ENCODE data around the gene NAA25.
"Not testable (repeated sequence)": the region's sequence is repeated elsewhere in the genome, so short reads cannot be mapped to it uniquely, and the experiment has no call there.

The NAA25 gene

DNA sequence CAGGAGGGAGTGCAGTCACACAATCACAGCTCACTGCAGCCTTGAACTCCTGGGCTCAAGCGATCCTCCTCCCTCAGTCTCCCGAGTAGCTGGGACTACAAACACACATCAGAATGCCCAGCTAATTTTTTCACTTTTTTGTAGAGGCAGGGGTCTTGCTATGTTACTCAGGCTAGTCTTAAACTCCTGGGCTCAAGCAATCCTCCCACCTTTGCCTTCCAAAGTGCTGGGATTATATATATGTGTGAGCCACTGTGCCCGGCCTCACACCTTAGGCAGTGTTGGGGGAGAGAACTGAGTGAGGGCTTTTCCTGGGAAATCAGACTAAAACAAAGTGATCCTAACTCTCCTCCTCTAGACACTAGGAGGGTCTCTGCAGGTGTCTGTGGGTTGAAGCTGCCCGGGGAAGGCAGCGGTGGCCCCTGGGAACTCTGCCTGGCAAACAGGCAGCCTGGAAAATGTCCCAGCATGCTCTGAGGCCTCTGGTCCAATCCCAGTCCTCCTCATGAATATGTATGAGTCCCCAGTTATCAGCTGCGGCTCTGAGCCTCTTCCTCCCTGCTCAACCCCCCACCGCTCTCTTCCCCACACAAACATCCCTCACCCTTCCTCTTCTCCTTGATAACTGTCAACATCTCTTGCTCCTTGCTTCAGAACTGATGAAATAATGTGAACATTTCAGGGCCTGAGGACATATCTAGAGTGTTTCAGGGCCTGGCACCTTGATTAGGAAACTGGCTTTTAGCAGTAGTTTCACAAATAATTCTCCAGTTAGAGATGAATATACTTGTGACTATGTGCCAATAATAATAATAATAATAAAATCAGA lies 7.9 kb upstream of the NAA25 start:
- DNase-seq, result peak; percentile 15 to 61

DNA sequence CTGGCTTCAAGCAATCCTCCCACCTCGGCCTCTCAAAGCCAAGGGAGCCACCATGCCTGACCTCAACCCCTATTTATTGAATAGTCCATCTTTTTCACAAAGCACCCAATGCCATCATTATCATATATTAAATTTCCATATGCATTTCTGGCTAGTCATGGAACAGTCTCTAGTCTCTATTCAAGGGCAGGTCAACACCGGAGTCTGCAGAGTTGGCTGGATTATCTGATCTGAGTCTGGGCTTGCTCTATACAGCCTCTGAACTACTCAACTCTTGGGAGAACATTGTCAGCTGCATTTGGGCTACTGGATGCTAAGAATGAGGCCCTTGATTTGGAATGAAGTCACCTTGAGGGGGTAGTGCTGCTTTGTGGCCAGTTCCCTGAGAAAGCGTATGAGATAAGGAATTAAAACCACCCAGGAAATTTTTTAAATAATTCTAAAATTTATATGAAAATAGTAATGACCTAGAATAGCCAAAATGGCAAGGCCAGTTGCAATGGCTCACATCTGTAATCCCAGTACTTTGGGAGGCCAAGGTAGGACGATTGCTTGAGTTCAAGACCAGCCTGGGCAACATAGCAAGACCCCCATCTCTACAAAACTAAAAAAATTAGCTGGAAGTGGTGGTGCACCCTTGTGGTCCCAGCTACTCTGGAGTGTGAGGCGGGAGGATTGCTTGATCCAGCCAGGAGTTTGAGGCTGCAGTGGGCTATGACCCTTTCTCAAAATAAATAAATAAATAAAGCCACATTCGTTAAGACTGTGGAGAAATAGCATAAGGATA lies 6.9 kb upstream of the NAA25 start:
- peak in 1 of 2 experiments; percentile 30 for DNase-seq

DNA sequence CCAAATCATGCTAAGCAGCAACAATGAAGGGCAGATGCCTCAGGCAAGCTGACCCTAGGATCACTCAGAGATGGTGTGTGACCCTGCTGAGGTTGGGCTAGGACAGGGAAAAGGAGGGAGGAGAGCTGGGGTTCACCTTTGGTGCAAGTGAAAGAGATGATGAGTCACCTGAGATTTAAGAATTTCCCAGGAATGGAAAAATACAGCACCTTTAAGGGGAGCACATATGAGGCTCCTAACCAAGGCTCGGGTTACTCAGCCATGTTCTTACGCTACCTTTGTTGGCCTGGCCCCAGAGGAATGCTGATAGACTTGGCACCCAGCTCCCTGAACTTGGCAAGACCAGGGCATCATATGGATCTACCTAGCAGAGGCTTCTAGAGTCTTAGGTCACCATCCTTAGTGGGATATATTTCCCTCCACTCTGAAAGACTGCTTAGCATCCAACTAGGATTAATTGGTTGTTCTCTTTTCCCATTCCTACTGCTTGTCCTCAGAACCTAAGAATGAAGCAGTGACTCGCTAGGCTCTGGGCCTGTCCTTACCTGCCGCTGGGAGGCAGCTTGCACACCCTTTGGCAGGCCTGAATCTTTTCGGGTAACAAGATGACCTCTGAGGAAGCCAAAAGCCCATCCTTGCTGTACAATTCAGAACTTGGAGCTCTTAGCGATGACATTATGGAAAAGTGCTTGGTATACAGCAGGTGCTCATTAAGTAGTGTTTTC lies 4.0 kb upstream of the NAA25 start:
- no peak for DNase-seq

DNA sequence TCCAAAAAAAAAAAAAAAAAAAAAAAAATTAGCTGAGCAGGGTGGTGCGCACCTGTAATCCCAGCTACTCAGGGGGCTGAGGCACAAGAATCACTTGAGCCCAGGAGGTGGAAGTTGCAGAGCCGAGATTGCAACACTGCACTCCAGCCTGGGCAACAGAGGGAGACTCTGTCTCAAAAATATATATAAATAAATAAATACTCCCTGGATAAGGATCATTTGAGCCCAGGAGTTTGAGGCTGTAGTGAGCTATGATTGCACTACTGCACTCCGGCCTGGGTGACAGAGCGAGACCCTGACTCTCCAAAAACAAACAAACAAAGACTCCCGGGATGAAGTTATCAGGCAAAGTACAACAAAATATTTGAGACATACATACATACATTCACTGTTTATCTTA lies 3.3 kb upstream of the NAA25 start:
- DNase-seq, result peak in 1 of 2 experiments; percentile 10

DNA sequence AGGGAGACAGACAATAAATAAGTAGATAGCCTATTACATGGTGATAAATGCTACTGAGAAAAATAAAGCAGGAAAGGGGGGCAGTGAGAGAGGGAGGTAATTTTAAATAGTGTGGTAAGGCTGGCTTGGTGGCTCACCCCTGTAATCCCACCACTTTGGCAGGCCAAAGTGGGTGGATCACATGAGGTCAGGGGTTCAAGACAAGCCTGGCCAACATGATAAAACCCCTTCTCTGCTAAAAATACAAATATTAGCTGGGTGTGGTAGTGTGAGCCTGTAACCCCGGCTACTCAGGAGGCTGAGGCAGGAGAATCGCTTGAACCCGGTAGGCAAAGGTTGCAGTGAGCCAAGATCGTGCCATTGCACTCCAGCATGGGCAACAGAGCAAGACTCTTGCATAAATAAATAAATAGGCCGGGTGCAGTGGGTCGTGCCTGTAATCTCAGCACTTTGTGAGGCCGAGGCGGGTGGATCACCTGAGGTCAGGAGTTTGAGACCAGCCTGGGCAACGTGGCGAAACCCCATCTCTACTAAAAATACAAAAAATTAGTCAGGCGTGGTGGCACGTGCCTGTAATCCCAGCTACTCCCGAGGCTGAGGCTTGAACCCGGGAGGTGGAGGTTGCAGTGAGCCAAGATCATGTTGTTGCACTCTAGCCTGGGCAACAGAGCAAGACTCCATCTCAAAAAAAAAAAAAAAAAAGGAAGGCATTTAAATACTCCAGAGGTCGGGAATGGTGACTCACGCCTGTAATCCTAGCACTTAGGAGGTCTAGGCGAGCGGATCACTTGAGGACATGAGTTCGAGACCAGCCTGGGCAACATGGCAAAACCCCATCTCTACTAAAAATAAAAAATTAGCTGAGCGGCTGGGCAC lies 2.4 kb upstream of the NAA25 start:
- not testable (repeated sequence) for DNase-seq

DNA sequence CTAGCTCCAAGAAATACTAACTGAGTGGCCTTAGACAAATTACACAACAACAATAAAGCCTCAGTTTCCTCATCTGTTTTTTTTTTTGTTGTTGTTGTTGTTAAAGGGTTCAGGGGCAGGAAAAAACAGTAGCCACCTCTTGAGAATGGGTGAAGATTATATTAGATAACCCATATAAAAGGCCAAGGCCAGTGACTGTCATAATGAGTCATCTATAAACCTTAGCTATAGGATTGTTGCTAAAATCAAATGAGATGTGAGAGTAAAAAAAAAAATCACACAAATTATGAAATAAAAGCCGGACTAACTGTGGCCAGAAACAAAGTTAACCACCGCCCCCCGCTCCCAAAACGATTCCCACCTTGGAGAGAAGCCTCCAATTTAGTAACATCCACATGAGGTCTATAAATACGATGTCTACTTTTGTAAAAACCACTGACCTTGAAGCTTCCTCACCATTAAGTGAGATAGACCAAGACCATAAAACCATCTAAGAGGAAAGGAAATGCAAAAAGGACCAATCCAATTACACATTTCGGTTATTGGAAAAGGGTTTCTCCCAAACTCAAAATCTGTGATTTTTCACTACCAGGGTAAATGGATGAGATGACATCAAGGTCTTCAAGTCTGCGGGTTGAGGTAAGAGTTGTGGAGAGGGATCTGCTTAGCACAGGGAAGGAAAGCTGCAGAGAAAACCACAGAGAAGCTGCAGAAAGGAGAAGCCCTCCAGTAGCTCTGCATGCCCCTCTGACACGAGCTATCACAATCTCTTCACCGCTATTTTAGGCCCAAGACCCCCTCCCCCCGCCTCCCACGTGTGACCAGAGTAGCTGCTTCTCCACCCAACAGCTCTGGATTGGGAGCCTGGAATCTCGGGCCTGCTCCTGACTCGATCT lies 1.0 kb downstream of the NAA25 start:
- DNase-seq, result peak in 1 of 2 experiments; percentile 34

DNA sequence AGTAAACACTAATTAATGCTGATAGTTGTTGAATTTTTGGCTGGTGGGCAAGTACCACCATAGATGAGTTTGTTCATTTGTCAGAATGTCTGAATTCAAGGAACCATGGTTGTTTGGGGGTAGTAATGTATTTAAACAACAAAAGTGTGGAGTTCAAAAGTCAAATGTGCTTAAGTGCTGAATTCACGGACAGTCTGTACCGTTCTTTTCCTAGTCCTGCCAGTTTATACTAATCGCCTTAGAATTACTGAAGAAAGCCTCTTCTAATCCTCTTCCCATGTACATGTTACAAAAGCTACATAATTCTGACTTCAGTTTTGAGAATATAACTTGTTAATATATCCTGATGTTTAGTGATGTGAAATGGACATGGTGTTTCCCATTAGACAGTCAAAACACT lies 2.7 kb downstream of the NAA25 start:
- DNase-seq, result no peak

DNA sequence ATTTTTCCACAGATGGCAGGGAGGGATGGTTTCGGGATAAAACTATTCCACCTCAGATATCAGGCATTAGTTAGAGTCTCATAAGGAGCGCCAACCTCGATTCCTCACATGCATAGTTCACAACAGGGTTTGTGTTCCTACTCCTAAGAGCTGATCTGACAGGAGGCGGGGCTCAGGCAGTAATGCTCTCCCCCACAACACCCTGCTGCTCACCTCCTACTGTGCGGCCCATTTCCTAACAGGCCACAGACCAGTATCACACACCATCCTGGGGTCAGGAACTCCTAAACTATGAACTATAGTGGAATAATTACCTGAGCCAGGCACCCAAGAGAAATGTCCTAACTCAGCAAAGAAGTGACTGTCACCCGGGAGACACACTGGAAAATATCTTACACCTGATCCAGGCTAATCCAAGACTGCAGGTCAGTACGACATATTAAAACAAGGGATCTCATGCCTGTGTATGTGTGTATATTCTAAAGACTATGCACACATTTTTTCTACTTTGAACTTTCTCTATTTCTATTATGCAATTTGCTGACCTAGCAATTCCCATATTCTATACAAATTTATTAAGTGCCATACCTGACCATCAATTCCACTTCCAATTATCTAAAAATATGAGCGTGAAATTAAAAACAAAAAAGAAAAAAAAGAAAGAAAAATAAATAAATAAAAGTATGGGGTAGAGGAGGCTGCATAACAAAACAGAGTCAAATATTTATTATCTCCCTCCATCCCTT lies 4.7 kb downstream of the NAA25 start:
- no peak for DNase-seq

DNA sequence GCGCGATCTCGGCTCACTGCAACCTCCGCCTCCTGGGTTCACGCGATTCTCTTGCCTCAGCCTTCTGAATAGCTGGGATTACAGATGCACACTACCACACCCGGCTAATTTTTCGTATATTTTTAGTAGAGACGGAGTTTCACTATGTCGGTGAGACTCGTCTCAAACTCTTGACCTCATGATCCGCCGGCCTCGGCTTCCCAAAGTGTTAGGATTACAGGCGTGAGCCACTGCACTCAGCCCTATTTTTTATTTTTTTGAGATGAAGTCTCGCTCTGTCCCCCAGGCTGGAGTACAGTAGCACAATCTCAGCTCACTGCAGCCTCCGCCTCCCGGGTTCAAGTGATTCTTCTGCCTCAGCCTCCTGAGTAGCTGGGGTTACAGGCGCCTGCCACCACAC lies 5.8 kb downstream of the NAA25 start:
- not testable (repeated sequence) for DNase-seq

DNA sequence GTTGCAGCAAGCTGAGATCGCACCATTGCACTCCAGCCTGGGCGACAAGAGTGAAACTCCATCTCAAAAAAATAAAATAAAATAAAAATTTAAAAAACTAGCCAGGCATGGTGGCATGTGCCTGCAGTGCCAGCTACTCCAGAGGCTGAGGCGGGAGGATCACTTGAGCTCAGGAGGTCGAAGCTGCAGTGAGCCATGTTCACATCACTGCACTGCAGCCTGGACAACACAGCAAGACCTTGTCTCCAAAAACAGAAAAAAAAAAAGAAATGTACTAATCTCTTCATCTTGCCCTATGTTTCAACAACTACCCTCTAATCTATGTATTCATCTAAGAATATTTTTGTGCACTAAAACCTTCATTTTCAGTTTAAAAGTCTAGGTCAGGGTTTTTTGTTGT lies 6.5 kb downstream of the NAA25 start:
- no peak for DNase-seq

DNA sequence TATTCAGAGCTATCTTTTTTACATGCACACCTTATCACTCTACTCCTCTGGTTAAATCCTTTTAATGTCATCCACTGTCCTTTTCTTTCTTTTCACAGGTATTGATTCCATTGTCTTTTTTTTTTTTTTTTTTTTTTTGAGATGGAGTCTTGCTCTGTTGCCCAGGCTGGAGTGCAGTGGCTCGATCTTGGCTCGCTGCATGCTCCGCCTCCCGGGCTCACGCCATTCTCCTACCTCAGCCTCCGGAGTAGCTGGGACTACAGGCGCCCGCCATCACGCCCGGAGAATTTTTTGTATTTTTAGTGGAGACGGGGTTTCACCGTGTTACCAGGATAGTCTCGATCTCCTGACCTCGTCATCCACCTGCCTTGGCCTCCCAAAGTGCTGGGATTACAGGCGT lies 8.1 kb downstream of the NAA25 start:
- not testable (repeated sequence) for DNase-seq

DNA sequence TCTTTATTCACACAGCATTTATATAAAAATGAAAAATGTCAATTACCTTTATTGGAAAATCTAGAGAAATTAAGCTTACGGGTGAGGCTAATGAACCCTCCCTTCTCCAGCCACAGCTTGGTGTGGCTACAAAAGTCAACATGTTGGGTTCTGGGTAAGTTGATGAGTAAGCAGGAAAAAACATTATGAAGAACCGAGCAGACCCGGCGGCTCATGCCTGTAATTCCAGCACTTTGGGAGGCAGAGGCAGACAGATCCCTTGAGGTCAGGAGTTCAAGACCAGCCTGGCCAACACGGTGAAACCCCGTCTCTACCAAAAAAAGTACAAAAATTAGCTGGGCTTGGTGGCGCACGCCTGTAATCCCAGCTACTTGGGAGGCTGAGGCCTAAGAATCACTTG lies 10.9 kb downstream of the NAA25 start:
- DNase-seq, result no peak

DNA sequence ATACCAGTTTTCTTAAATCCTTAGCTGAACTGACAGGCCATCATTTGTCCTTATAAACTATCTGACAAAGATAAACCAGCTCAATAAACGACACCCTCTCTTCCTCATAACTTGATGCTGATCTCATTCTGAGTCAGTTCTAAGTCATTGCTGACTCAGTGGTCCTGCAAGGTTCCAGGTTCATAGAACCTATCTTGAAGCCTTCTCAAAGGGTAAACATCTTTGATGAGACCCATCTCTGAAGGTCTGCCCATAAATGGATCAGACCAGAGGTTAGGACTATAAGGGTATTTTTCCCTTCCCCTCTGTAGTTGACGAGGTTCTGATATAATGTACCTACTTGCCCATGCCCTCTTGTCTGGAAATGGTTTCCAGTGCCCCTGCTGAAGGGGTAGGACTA lies 11.9 kb downstream of the NAA25 start:
- DNase-seq, result no peak

DNA sequence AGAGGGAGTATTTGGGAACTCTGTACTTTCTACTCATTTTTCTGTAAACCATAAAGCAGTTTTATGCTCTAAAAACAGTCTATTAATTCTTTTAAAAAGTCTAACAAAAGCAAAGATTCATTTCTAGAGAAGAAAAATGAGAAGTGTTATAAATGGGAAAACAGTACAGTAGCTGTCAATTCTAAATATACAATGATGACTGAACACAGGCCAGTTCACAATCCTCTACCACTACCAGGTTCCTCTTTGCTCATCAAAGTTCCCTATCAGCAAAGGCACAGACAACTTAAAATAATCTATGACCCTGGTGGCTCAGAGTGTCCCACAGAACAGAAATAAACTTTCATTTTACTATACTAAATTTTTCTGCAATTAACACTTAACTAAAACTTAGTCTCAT lies 12.5 kb downstream of the NAA25 start:
- DNase-seq, result no peak

DNA sequence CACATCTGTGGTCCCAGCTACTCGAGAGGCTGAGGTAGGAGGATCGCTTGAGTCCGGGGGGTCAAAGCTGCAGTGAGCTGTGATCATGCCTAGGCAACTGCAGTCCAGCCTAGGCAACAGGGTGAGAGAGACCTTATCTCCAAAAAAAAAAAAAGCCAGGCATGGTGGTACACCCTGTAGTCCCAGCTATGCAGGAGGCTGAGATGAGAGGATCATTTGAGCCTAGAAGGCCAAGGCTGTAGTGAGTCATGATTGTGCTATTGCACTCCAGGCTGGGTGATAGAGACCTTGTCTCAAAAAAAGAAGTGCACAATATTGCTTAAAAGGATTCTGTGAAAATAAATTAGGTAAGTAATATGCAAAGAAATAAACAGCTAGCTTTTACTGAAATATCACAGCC lies 17.0 kb downstream of the NAA25 start:
- DNase-seq, result no peak

DNA sequence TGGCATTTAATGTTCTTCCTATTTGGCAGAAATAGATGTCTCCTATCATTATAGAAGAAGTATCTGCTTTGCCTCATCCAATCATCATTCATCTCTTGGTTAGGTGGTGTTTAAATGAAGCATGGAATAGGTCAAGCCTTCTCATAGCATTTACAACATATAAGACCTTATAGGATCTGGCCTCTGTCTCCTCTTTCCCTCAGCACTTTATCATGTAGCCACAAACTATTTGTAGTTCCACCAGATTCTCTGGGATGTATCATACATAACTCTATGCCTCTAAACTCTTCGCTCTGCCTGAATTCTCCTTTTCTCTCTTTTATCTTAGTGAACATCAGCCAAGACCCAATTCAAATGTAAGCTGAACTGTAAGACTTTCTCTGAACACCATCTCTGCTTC lies 20.7 kb downstream of the NAA25 start:
- DNase-seq, result no peak

DNA sequence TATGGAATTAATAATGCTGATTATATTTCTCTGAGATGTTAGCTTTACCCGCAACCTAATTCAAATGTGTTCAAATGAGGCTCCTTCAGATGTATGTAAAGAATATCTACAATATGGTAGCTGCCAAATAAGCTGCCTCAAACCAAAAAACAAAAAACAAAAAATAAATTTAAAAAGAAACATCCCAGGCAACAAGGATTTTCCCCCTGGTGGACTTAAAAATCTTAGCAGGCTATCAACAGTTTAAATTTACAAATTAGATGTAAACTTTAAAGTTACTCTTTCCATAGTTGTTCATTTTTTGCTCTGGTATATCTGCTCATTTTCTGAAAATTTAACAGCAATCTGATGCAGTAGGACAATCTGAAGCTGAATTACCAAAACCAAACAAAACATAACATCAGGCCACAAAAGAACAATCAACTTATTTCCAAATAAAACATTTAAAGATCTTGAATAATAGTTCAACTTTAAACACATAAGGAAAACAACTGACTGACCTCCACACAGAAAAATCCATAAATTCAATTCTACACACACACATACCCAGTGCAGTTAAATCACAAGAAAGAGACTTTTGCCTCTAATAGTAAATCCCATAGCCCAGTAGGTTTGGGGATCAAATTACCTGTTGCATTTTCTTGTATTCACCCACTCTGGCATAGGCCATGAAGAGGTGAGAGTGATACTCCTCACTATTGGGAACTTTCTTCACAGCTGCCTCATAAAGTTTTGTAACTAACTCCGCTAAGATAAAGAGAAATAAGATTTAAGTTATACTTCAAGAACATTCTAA lies 21.3 kb downstream of the NAA25 start:
- no peak for DNase-seq

DNA sequence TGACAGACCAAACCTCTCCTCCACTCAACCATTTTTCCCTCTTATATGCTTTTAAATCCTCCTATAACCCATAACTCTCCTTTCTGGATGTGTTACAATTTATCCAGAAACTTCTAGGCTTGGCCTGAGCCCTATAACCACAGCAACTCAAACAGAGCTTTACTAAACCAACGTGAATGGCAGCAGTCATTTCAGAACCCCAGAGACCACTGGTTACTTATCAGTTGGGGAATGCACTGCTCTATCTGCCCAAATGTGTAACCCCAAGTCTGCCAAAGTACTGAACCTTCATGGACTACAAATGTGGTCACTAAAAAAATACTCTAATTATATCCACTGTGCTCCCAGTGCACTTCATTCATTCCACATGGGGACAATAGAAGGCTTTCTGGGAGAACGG lies 42.0 kb downstream of the NAA25 start:
- no peak for DNase-seq

DNA sequence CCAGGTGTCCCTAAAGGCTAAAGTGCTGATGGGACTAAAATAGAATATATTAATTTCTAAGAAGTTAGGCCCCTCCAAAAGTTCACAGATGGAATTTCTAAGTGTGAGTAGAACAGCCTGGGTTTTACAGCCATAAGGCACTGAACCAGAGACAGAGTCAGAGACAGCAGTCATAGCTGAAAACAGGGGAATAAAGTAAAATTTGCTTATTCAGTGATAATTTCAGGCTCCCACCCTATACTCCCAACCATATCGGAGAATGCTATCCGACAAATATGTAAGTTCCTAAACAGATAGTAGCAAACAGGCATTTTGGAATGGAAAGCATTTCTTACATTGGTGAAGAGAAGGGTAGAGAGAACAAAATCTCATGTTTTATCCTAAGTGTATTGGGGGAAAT lies 45.3 kb downstream of the NAA25 start:
- no peak for DNase-seq

DNA sequence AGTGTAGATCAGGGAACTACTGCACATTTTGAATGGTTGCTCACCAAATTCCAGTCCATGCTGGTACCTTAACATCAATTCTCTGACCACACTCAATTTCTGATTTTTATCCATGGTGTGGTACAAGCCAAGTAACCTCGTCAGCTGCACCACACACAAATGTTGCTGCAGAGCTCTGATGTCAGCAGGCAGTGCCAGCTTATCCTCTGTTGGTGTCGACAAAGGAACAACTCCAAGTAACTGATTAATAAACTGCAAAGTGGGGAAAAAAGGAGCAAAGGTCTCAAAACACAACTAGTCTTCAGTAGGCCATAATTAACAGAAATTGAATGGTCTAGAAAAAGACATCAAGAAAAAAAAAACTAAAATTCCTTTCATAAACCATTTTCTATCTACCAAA lies 47.4 kb downstream of the NAA25 start:
- no peak for DNase-seq
